GM19468 (cell line): Measurements from ENCODE around the gene BRF1.
"Not testable (repeated sequence)": the region's sequence is repeated elsewhere in the genome, so short reads cannot be mapped to it uniquely, and the experiment has no call there.

Experiments
- ATAC-seq: cut with Tn5 transposase; IDR thresholded peaks from one replicate; pipeline ENCODE4 v1.9.1; 2021; ENCODE audit warnings: mild to moderate bottlenecking, moderate library complexity, moderate number of reproducible peaks; ENCODE audit not compliant: unreplicated experiment; ENCODE audit errors: extremely low read depth

Gene BRF1

DNA sequence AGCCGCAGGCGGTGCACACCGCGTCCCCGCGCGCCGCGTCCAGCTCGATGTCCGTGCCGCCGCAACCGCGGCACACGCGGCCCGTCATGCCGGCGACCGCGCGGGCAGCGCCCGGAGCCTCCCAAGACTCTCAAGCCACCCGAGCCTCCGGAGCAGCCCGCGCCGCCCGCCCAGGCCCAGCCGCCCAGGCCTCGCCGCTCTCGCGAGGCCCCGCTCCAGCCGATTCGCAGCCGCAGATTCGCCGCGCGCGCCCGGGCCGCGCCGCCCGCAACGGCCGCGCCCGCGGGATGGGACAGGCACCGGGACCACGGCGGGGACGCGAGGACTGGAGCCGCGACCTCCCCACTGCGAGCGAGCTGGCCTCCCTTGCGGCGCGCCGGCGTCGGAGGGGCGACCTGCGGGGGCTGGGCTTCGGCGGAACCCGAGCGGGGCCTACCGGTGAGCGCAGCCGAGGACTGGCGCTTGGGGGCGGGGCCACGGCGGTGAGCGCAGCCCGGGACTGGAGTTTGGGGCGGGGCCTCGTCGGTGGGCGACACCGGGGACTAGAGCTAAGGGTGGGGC, at the start of gene BRF1:
BRF1 (minus strand) TSS at position 460 of the 561 bp plus-strand sequence; CDS start at position 88, 372 bp downstream.
- peak; percentile 53 for ATAC-seq

DNA sequence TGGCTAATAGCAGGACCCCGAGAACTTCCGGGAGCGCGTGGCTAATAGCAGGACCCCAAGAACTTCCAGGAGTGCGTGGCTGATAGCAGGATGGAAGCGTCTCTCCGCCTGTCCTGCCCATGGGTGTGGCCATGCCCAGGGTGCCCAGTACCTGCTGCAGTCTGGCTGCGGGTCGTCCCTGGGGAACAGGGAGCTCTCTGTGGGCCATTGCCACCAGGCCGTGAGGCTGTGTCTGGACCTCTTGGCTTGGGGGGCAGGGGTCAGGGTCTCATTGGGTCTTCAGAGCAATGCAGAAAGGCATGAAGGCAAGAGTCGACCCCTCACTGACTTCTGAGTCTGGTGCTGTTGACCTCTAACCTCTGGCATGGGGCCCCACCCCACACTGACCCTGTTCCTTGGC, 49.2 kb upstream of the BRF1 start:
- ATAC-seq, result no peak

DNA sequence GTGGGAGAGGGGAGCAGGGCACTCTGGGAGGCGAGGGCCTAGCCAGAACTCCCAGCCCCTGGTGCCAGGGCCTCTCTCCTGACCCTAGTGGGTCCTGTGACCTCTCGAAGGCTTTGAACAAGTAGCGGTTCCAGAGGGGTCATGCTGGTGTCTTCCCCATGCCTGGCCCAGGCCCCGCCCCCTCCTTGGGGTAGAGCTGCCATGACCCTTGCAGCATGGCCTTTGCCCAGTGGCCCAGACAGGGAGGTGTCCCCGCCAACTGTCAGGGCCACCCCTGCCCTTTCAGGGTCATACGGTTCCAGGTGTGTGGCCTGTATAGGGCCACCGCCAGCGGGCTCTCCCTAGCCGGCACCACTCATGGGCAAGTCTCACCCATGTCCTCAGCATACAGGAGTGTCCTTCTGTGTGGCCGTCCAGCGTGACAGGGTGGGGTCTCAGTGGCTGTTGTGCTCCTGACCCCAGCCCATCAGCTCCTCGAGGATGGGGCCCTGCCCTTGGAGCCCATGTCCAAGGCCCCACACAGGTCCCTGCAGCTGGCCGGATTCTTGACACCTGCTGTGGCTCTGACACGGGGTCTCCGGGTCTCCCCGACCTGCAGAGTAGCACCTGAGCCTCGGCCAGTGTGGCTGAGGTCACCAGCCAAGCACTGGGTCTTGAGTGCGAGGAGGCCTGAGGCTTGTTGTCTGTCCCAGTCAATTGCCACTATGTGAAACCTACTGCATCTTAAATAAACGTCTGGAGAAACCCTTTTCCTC, 48.3 kb upstream of the BRF1 start:
- no peak for ATAC-seq

DNA sequence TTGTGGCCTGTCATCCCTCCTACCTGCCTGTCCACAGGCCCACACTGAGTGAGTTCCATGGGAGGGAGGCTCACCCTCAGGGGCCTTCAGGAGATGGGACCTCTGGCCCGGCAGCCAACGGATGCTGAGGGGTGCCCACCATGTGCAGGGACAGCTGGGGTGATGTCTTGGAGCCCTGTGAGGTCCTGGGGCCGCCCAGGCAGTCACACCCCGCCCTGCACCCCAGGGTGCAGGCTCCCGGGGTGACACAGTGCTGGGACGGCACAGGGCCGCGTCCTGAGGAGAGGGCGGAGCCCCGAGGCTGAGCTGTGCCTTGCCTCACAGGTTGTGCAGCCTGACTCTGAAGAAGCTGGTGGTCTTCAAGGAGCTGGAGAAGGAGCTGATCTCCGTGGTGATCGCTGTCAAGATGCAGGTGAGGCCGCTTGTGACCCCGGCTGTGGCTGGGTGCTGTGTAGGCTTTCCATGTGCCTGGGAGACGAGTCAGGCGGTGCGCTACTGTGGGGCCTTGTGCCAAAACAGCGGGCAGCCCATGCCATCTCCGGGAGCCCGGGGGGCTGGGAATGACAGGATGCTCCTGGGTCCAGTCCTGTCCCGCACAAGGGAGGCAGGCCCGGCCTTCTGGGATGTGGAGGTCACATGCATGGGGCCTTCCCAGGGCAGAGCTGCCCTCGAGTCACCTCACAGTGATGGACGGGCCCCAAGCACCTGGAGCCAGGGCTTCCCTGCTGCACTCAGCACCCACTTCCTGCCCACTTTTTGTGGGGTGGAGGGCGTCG, 47.6 kb upstream of the BRF1 start:
- no peak for ATAC-seq

GRCh38 chr14:105347587-105347968, 46.8 kb upstream of the BRF1 start:
- ATAC-seq, result no peak

- ATAC-seq, result no peak
Measured at GRCh38 chr14:105346876-105347586, 46.2 kb upstream of the BRF1 start.

- ATAC-seq, result no peak
Measured at GRCh38 chr14:105346200-105346533, 45.4 kb upstream of the BRF1 start.

GRCh38 chr14:105343194-105343593, 42.4 kb upstream of the BRF1 start:
- no peak for ATAC-seq

DNA sequence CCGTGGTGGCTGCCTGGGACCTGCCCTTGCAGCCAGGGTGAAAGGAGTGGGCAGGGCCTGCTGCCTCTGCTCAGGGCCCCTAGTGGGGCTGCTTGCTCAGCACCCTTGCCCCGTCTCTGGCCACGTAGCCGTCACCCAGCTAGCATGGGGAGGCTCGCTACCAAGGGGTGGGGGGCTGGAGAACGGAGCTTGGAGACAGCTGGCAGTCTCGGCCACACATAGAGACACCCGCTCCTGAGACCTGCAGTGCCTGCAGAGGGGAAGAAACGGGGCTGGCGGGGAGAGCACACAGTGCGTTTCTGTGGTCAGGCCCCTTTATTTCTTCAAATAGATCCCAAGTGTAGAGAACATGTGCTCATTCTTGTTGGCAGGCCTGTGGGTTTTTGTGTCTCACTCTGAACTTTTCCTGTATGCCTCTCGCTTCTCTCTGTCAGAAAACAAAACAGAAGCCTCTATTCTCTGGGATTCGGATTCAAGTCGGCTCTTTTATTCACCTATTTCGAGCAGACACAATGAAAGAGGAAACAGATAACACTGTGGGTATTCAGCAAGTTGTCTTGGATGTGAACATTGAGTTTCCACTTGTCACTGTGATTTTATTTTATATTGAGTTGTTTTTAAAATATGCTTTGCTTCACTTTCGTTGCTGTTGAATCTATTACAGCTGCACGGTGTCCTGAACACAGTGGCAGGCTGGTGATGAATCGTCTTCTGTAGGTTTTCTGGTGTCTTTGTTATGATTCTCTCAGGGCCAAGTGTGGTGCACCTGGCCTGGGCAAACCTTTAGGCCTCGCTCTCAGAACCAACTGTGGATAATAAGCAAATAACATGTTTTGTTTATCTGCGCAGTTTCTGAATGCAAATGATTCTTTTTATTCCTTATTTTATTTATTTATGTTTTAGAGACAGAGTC, 40.3 kb upstream of the BRF1 start:
- no peak for ATAC-seq

- no peak for ATAC-seq
Measured at GRCh38 chr14:105337966-105338741, 37.4 kb upstream of the BRF1 start.

- ATAC-seq, result no peak
Measured at GRCh38 chr14:105337433-105337832, 36.6 kb upstream of the BRF1 start.

DNA sequence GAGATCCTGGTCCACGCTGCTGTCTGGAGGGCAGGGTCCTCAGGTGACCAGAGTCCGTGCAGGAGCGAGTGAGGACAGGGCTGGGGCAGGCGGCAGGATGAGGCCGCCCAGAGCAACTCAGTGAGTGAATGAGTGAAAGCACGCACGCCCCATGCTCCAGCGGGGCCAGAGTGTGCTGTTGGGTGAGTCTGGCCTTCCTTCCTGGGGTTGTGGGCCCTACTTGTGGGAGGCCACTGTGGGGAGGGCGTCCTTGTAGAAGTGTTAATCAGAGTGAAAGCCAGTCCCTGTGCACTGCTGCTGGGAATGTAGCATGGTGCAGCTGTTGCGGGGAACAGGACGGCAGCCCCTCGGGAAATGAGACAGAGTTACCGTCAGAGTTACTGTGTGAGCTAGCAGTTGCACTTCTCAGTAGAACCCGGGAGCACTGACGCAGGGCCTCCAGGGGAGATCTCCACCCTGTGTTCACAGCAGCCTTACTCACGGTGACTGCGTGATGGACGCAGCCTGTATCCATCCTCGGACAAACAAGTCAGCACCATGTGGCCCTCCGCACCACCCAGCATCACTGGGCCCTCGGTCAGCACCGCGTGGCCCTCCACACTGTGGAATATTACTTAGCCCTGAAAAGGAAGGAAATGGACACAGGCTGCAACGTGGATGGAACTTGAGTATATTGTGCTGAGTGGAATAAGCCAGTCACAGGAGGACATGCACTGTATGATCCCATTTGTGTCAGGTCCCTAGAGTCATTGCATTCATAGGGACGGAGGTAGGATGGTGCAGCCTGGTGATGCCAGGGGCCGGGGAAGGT, 35.9 kb upstream of the BRF1 start:
- no peak for ATAC-seq

- ATAC-seq, result no peak
Measured at GRCh38 chr14:105335735-105336476, 35.1 kb upstream of the BRF1 start.

DNA sequence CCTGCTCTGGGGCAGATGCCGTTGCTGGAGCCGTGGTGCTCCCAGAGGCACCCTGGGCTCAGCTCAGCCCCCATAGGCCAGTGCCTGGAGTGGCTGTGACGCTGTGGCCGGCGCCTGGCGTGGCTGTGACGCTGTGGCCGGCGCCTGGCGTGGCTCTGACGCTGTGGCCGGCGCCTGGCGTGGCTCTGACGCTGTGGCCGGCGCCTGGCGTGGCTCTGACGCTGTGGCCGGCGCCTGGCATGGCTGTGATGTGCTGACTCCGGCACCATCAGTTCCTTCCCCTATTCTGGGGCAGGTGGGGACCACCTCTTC, 34.4 kb upstream of the BRF1 start:
- ATAC-seq, result not testable (repeated sequence)

- no peak for ATAC-seq
Measured at GRCh38 chr14:105334383-105335230, 33.8 kb upstream of the BRF1 start.

DNA sequence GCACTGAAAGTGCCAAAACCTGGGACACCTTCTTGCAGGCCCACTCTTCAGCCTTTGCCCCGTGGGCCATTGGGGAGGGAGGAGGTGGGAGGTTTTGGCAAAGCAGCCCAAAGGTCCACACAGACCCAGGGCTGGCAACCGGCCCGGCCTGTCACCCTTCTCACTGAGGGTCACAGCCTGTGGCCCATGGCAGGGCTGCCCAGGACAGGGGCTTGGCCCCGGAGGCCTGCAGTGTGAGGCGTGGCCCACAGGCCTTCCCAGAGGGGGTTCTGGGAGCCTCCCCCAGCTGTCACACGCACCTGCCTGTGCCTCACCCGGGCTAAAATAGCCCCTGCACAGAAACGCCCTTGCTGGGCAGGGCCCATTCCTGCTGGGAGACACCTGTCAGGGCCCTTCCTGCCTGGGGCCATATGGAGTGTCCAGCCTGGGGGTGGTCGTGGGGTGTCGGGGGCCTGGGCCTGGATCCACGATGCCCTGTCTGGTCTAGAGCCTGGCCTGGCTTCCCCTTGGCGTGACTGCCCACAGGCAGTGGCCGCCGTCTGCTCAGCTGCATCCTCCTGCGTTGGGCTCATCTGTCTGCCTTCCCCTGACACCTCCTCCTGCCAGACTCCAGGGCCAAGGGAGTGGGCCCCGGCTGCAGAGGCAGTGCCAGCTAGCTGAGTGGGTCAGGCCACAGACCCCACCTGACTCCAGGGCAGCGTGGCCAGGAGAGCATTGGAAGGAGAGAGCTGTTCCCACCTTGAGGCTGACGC, 33.0 kb upstream of the BRF1 start:
- no peak for ATAC-seq
